Raji (cell line): ENCODE data around the gene CDK13.
A peak's percentile ranks its signal among the peaks of the same experiment; 100 is the strongest.

Source experiments
- POLR2A ChIP-seq: IDR thresholded peaks from 2 replicates; pipeline ENCODE4 v1.6.1; 2011; ENCODE audit warnings: low read depth, low read length, control low read depth; ENCODE audit not compliant: insufficient read depth

The CDK13 gene

GRCh38 chr7:40099837-40100236 lies 149.8 kb downstream of the CDK13 start:
- TF ChIP-seq POLR2A: no peak

GRCh38 chr7:40101201-40101600 lies 151.1 kb downstream of the CDK13 start:
- no peak for TF ChIP-seq POLR2A

DNA sequence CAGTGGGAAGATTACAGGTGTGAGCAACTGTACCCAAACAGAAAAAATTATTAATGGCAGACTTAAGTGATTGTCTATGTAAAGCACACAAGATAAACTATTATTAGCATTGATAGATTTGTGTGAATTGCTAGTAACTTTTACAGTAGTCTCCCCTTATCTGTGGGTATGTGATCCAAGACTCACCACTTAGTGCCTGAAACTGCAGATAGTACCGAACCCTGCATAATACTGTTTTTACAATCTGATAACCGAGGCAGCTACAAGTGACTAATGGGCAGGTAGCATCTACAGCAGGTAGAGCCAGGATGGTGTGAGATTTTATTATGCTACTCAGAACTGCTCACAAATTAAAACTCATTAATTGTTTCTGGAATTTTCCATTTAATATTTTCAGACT lies 152.8 kb downstream of the CDK13 start:
- no peak for TF ChIP-seq POLR2A

DNA sequence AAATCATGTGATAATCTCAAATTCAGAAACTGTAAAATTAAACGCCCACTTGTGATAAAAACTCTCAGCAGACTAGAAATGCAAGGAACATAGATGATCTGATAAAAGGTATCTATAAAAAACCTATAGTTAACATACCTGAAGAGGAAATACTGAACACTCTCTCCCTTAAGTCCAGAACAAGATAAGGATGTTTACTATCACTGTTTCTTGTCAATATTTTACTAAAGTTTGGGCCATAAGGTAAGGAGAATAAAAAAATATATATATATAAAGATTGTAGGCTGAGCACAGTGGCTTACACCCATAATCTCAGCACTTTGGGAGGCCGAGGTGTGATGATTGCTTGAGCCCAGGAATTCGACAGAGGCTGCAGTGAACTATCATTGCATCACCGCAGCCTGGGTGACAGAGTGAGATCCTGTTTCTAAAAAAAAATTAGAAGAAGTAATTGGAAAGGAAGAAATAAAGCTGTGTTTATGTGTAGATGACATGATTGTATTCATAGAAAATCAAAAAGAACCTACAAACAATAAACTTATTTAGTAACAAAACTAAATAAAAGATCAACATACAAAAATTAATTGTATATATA lies 155.9 kb downstream of the CDK13 start:
- TF ChIP-seq POLR2A: no peak

GRCh38 chr7:40115936-40116335 lies 165.9 kb downstream of the CDK13 start:
- no peak for TF ChIP-seq POLR2A

DNA sequence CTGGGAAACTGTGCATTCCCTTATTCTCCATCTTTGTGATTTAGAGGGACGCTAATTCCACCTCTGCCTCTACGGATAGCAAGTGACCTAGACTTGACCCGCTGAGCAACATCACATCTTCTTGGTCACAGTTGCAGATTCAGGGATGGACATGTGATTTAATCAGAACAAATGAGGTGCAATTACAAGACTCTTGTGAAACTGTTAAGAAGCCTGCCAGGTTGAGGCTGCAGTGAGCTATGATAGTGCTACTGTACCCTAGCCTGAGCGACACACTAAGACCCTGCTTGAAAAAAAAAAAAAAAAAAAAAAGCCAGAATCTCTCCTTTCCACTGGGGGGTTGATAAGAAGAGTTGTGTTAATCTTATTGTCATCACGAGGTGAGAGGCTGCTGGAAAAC lies 170.0 kb downstream of the CDK13 start:
- TF ChIP-seq POLR2A: no peak

DNA sequence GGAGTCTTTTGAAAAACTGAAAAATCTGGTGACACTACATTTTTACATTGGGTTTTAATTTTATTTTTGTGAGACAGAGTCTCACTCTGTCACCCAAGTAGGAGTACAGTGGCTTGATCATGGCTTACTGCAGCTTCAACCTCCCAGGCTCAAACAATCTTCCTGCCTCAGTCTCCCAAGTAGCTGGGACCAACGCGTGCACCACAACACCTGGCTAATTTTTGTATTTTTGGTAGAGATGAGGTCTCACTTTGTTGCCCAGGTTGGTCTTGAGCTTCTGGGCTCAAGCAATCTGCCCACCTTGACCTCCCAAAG lies 172.8 kb downstream of the CDK13 start:
- TF ChIP-seq POLR2A: no peak

DNA sequence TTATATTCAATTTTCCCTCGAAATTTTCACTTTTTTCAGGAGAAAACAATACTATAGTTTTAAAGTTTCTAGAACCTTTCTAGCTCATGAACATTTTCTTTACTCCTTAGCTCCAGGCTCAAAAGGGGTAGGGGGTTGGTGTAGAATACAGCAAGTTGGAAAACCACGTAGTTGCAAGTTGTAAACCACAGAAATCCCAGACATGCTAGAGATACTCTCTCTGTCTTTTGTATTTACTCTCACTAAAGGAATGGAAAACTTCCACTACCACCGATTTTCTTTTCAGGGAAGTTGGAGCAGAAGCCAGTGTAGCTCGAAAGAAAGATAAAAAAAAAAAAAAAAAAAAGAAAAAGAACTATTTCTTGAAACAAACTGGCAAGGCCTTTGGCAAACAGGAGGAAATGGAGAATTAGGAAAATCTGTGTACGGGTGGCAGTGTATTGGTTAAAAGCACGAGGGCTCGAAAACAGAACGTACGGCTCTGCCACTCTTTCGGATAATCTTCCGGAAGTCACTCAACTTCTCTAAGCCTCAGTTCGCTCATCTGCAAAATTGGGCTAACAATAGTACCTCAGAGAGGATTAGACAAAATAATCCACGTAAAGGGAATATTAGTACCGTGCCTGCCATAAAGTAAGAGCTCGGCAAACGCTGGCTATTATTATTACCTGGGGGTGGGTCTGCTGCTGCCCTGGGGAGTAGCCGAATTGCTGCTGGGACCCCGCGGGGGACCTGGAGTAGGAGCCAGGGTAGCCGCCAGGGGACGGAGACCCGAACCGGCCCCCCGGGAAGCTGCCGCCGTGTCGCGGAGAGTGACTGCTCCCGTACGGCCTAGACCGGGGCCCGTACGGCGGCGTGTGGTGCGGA lies 183.7 kb downstream of the CDK13 start:
- no peak for TF ChIP-seq POLR2A

DNA sequence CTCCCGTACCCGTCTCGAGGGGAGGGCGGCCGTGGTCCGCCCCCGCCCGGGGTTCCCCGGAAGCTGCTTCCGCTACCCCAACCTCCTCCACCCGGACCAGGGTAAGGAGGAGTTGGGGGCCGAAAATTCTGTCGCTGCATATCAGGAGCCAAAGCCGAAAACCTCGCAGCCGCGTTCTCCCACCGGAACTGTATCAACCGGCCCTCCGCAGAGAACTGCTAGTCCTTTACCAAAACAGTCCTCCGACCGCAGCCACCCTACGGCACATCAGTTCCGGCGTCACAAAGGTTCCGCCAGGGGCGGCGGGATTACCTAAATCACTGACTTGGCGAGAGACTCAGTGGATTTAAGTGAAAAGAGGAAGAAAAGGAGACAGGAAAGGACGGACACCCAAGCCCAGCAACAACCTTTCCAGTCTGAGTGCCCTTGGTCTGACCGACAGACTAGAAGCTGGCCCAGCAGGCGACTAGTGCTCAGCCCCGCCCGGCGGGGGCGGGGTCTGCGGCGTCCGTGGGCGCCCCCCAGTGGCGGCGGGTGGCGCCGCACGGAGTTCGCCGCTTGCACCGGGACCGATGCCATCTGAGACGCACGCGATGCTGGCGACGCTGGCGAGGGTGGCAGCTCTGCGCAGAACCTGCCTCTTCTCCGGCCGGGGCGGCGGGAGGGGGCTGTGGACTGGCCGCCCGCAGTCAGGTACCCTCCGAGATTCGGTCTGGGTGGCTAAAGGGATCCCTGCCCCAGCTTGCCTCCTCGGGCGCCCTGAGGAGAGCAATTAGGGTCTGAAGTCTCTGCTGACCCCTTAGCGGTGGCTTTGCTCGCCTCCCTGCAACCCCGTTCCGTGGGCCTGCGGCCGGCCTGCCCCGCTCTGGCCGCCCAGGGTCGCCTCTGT lies 184.6 kb downstream of the CDK13 start, which contains the start of the genes MPLKIP and SUGCT:
TSS of gene MPLKIP (minus strand) at position 195 of the 889 bp plus-strand sequence. CDS start at position 140, 55 bp downstream.
TSS of gene SUGCT (plus strand) at position 578 of the 889 bp plus-strand sequence.
- peak; percentile 76 for TF ChIP-seq POLR2A

GRCh38 chr7:40135317-40135610 lies 185.2 kb downstream of the CDK13 start:
- TF ChIP-seq POLR2A: no peak

DNA sequence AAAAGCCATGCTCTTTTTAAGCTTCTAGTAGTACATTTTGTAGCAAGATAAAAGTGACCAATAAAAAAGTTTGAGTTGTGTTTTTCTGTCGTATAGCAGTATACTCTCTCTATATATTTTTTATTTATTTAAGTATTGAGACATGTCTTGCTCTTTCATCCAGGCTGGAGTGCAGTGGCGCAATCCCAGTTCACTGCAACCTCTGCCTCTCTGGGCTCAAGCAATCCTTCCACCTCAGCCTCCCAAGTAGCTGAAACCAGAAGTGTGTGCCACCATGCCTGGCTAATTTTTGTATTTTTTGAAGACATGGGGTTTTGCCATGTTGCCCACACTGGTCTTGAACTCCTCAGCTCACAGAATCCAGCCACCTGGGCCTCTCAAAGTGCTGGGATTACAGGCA lies 187.5 kb downstream of the CDK13 start:
- TF ChIP-seq POLR2A: no peak

DNA sequence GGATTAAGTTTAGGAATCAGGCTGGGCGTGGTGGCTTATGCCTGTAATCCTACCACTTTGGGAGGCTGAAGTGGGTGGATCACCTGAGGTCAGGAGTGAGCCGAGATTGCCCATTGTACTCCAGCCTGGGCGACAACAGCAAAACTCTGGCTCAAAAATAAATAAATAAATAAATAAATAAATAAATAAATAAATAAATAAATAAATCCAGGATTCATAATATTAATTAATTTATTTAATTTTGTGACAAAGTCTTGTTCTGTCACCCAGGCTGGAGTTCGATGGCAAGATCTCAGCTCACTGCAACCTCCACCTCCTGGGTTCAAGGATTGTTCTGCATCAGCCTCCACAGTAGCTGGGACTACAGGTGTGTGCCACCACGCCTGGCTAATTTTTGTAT lies 188.9 kb downstream of the CDK13 start:
- no peak for TF ChIP-seq POLR2A

- TF ChIP-seq POLR2A: no peak
These were observed 197.6 kb downstream of the CDK13 start for GRCh38 chr7:40147371-40148246.

- no peak for TF ChIP-seq POLR2A
These were observed 198.6 kb downstream of the CDK13 start for GRCh38 chr7:40148671-40149070.
